Ovary (tissue), 9 donors: Measurements from ENCODE around the gene LMX1B. TPM values are rescaled to one million over a fixed set of nuclear protein-coding genes. Genes with fewer than 3 reads are reported as not detected.

Source experiments
- DNase-seq, 5 donors: peaks; one replicate each; pipeline ENCODE4 v3.0.0-alpha.2; 2019 to 2020
- H3K27ac ChIP-seq, 2 donors: fragments of 200-600 bp; one replicate each; pipeline versions ENCODE4 v1.5.1 to v1.8.0; 2019 to 2022
- H3K27me3 ChIP-seq: fragments of 200-600 bp; one replicate; pipeline ENCODE4 v1.8.0; 2022
- H3K36me3 ChIP-seq: fragments of 200-600 bp; sonication (generic); one replicate; pipeline ENCODE4 v1.5.1; 2019
- H3K4me1 ChIP-seq: one replicate; pipeline ENCODE4 v1.8.1; 2013; ENCODE audit warnings: mild to moderate bottlenecking, moderate library complexity; ENCODE audit not compliant: insufficient read depth
- H3K4me3 ChIP-seq: fragments of 200-600 bp; sonication (generic); one replicate; pipeline ENCODE4 v1.5.1; 2017
- H3K9me3 ChIP-seq, 2 donors: fragments of 200-600 bp in 1 of 2; sonication (generic) in 1 of 2; one replicate each; pipeline versions ENCODE4 v1.5.1 to v1.8.1; 2013 to 2019; ENCODE audit warnings: mild to moderate bottlenecking in 1 of 2, moderate library complexity in 1 of 2
- CTCF ChIP-seq, 3 donors: fragments of 450-650 bp in 2 of 3; fragments of 200-600 bp in 1 of 3; IDR thresholded peaks; one replicate each; pipeline versions ENCODE4 v1.5.1 to v1.8.0; 2016 to 2022; ENCODE audit warnings: antibody characterized with exemption in 3 of 3, mild to moderate bottlenecking in 1 of 3
- EP300 ChIP-seq: sonication (generic); formaldehyde crosslinking; IDR thresholded peaks from one replicate; pipeline ENCODE4 v1.6.1; 2017; ENCODE audit warnings: antibody characterized with exemption
- POLR2A ChIP-seq: fragments of 450-650 bp; IDR thresholded peaks from one replicate; pipeline ENCODE4 v1.6.1; 2017; ENCODE audit warnings: antibody characterized with exemption, mild to moderate bottlenecking, moderate library complexity
- WGBS, 3 donors: extraction: QIAGEN DNeasy Blood & Tissue Kit in 1 of 3; methylation state at CpG; one replicate each; pipeline versions ENCODE4 v1.1.5 to v1.1.7; 2013 to 2017; 5-methylcytosine and 5-hydroxymethylcytosine counted together
- intact Hi-C, 4 donors: fragments of 100-400 bp; cut with DNase I; formaldehyde crosslinking; loops; one replicate each; pipeline versions ENCODE4 v1.11.0 to v1.15.1; 2022 to 2023
- polyA plus RNA-seq, 2 donors: library from polyadenylated mRNA; stranded (reverse); fragments of 200-250 nt in 1 of 2; fragments of 350-450 nt in 1 of 2; fragmentation: Illumina TruSeq in 1 of 2; extraction: RNeasy Lipid Tissue Mini Kit (QIAGEN cat#74804) in 1 of 2; gene quantifications; one replicate each; pipeline ENCODE4 v1.2.3, GENCODE V29; 2013 to 2014
- total RNA-seq, 7 donors: library from RNA; depleted of rRNA in 2 of 7; stranded (reverse); fragments of >200 nt in 2 of 7; fragmentation: NEBNext Ultra II Directional in 3 of 7; extraction: Animal tissue kit (Norgen Biotek cat#: 25700) in 3 of 7; gene quantifications; one replicate each; pipeline versions ENCODE4 v1.1.0 to v1.2.4, GENCODE V29; 2016 to 2023
- donor health status: DM: no; HTN: no; CAD: no; lungs with moderate emphysema.
- donor health status: DM: no; HTN: no; CAD: no.
- donor health status: Bipolar disorder and iron deficiency.
- donor health status: DM: yes; HTN: yes; CAD: no.
- donor health status: DM: no; HTN: no; CAD: no.
- donor health status: DM: yes; HTN: yes; CAD: no.

Gene LMX1B
- total and polyA plus RNA-seq, 9 donors: 0.08 to 0.20 TPM; not detected in 7

GRCh38 chr9:126643945-126644527, 30.3 kb downstream of the LMX1B start:
- Histone ChIP-seq H3K4me3 (no peak overlapping the region), H3K9me3 (no peaks in the 10 kb centered on the region), H3K36me3 (no peaks in the 10 kb centered on the region), H3K4me1 (no peaks in the 10 kb centered on the region), H3K27me3 (no peaks in the 10 kb centered on the region), H3K27ac (no peak overlapping the region)
- TF ChIP-seq CTCF (IDR thresholded peaks at IDR 0.05) (no peak), EP300 (no peak), POLR2A (no peak)
- WGBS, 3 donors: 16 to 19% (median 17%) methylated on average over 16 of the region's 16 CpGs
- DNase-seq: no peak
- intact Hi-C loops: no loop called here

- no peak overlapping the region for H3K27ac ChIP-seq
- DNase-seq: no peak
- H3K27me3 ChIP-seq: no peaks in the 10 kb centered on the region
- WGBS, 3 donors: 66 to 89% (median 80%) methylated on average over 4 of the region's 4 CpGs
- H3K36me3 ChIP-seq: no peaks in the 10 kb centered on the region
- H3K9me3 ChIP-seq: no peaks in the 10 kb centered on the region
- intact Hi-C loops: no loop called here
- no peak overlapping the region for H3K4me3 ChIP-seq
- no peaks in the 10 kb centered on the region for H3K4me1 ChIP-seq
- TF ChIP-seq POLR2A (no peak), CTCF (IDR thresholded peaks at IDR 0.05) (no peak), EP300 (no peak)
Observed at GRCh38 chr9:126646162-126646561, 32.4 kb downstream of the LMX1B start.

- H3K4me3 ChIP-seq: no peak overlapping the region
- no peaks in the 10 kb centered on the region for H3K36me3 ChIP-seq
- TF ChIP-seq POLR2A (no peak), EP300 (no peak), CTCF (IDR thresholded peaks at IDR 0.05) (no peak)
- intact Hi-C loops: no loop called here
- DNase-seq: no peak
- H3K9me3 ChIP-seq: no peaks in the 10 kb centered on the region
- no peak overlapping the region for H3K27ac ChIP-seq
- H3K4me1 ChIP-seq: no peaks in the 10 kb centered on the region
- no peaks in the 10 kb centered on the region for H3K27me3 ChIP-seq
- WGBS, 3 donors: 66 to 67% (median 66%) methylated on average over 16 of the region's 16 CpGs
Observed at GRCh38 chr9:126647585-126648411, 34.1 kb downstream of the LMX1B start.

GRCh38 chr9:126649477-126649876, 35.7 kb downstream of the LMX1B start:
- DNase-seq: no peak
- H3K4me3 ChIP-seq: no peak overlapping the region
- 87 to 92% (median 92%) methylated on average over 3 of the region's 3 CpGs for WGBS, 3 donors
- no peaks in the 10 kb centered on the region for H3K36me3 ChIP-seq
- intact Hi-C loops: no loop called here
- H3K4me1 ChIP-seq: no peaks in the 10 kb centered on the region
- TF ChIP-seq EP300 (no peak), CTCF (IDR thresholded peaks at IDR 0.05) (no peak), POLR2A (no peak)
- H3K27me3 ChIP-seq: no peaks in the 10 kb centered on the region
- no peaks in the 10 kb centered on the region for H3K9me3 ChIP-seq
- no peak overlapping the region for H3K27ac ChIP-seq
